ENCODE data around the gene ZMAT5. TPM values are rescaled to one million over a fixed set of nuclear protein-coding genes. Genes with fewer than 3 reads are reported as not detected.

Gene ZMAT5
- polyA plus RNA-seq, 2 donors: 20.3 to 31.2 TPM

- no peaks in the 10 kb centered on the region for H3K9me3 ChIP-seq (ENCODE audit: control insufficient read depth in 2 of 2, insufficient read depth in 1 of 2, low read depth in 1 of 2, low read length in 1 of 2)
- H3K36me3 ChIP-seq (ENCODE audit: control insufficient read depth in 2 of 2, insufficient read depth in 2 of 2, low read length in 1 of 2): peaks cover 6 to 12% of the 10 kb centered on the region in 2 donors
- WGBS, 2 donors: 88 to 90% methylated on average over 9 of the region's 9 CpGs
- peak overlapping the region; percentile 78 to 91 for H3K27ac ChIP-seq (ENCODE audit: low read depth in 2 of 2, low read length in 1 of 2)
- H3K4me3 ChIP-seq (ENCODE audit: low read depth in 1 of 2, low read length in 2 of 2): no peak overlapping the region
- H3K4me1 ChIP-seq (ENCODE audit: control insufficient read depth in 2 of 2, insufficient read depth in 2 of 2, low read length in 1 of 2): peaks cover 3 to 28% of the 10 kb centered on the region in 2 donors
- H3K27me3 ChIP-seq (ENCODE audit: control insufficient read depth in 1 of 2, insufficient read depth in 2 of 2, low read length in 2 of 2): no peaks in the 10 kb centered on the region
Measured at GRCh38 chr22:29748248-29748893, 18.4 kb downstream of the ZMAT5 start.

GRCh38 chr22:29747832-29748231 is 19.0 kb downstream of the ZMAT5 start:
- Histone ChIP-seq H3K36me3 (ENCODE audit: control insufficient read depth in 2 of 2, insufficient read depth in 2 of 2, low read length in 1 of 2) (peaks cover 6 to 12% of the 10 kb centered on the region in 2 donors), H3K9me3 (ENCODE audit: control insufficient read depth in 2 of 2, insufficient read depth in 1 of 2, low read depth in 1 of 2, low read length in 1 of 2) (no peaks in the 10 kb centered on the region), H3K27me3 (ENCODE audit: control insufficient read depth in 1 of 2, insufficient read depth in 2 of 2, low read length in 2 of 2) (no peaks in the 10 kb centered on the region), H3K27ac (ENCODE audit: low read depth in 2 of 2, low read length in 1 of 2) (peak overlapping the region; percentile 78 to 91), H3K4me3 (ENCODE audit: low read depth in 1 of 2, low read length in 2 of 2) (peak overlapping the region in 1 of 2 donors; percentile 10), H3K4me1 (ENCODE audit: control insufficient read depth in 2 of 2, insufficient read depth in 2 of 2, low read length in 1 of 2) (peaks cover 3 to 28% of the 10 kb centered on the region in 2 donors)
- WGBS, 2 donors: 75 to 85% methylated on average over 7 of the region's 7 CpGs

- Histone ChIP-seq H3K9me3 (ENCODE audit: control insufficient read depth in 2 of 2, insufficient read depth in 1 of 2, low read depth in 1 of 2, low read length in 1 of 2) (no peaks in the 10 kb centered on the region), H3K27me3 (ENCODE audit: control insufficient read depth in 1 of 2, insufficient read depth in 2 of 2, low read length in 2 of 2) (no peaks in the 10 kb centered on the region), H3K27ac (ENCODE audit: low read depth in 2 of 2, low read length in 1 of 2) (no peak overlapping the region), H3K36me3 (ENCODE audit: control insufficient read depth in 2 of 2, insufficient read depth in 2 of 2, low read length in 1 of 2) (peaks cover 6 to 13% of the 10 kb centered on the region in 2 donors), H3K4me1 (ENCODE audit: control insufficient read depth in 2 of 2, insufficient read depth in 2 of 2, low read length in 1 of 2) (peaks cover 7 to 32% of the 10 kb centered on the region in 2 donors), H3K4me3 (ENCODE audit: low read depth in 1 of 2, low read length in 2 of 2) (no peak overlapping the region)
- WGBS, 2 donors: 28 to 52% methylated on average over 8 of the region's 8 CpGs
Measured at GRCh38 chr22:29744902-29745301, 21.9 kb downstream of the ZMAT5 start.

GRCh38 chr22:29742326-29742725 is 24.5 kb downstream of the ZMAT5 start:
- 80 to 82% methylated on average over 13 of the region's 13 CpGs for WGBS, 2 donors
- Histone ChIP-seq H3K36me3 (ENCODE audit: control insufficient read depth in 2 of 2, insufficient read depth in 2 of 2, low read length in 1 of 2) (peaks cover under 1 to 17% of the 10 kb centered on the region in 2 donors), H3K27me3 (ENCODE audit: control insufficient read depth in 1 of 2, insufficient read depth in 2 of 2, low read length in 2 of 2) (no peaks in the 10 kb centered on the region), H3K27ac (ENCODE audit: low read depth in 2 of 2, low read length in 1 of 2) (no peak overlapping the region), H3K9me3 (ENCODE audit: control insufficient read depth in 2 of 2, insufficient read depth in 1 of 2, low read depth in 1 of 2, low read length in 1 of 2) (no peaks in the 10 kb centered on the region), H3K4me3 (ENCODE audit: low read depth in 1 of 2, low read length in 2 of 2) (no peak overlapping the region), H3K4me1 (ENCODE audit: control insufficient read depth in 2 of 2, insufficient read depth in 2 of 2, low read length in 1 of 2) (peaks cover 7 to 18% of the 10 kb centered on the region in 2 donors)

GRCh38 chr22:29741926-29742325 is 24.9 kb downstream of the ZMAT5 start:
- no peak overlapping the region for H3K27ac ChIP-seq (ENCODE audit: low read depth in 2 of 2, low read length in 1 of 2)
- peaks cover 7 to 16% of the 10 kb centered on the region in 2 donors for H3K4me1 ChIP-seq (ENCODE audit: control insufficient read depth in 2 of 2, insufficient read depth in 2 of 2, low read length in 1 of 2)
- H3K9me3 ChIP-seq (ENCODE audit: control insufficient read depth in 2 of 2, insufficient read depth in 1 of 2, low read depth in 1 of 2, low read length in 1 of 2): no peaks in the 10 kb centered on the region
- H3K4me3 ChIP-seq (ENCODE audit: low read depth in 1 of 2, low read length in 2 of 2): no peak overlapping the region
- whole genome bisulfite sequencing, 2 donors: 73 to 84% methylated on average over 2 of the region's 2 CpGs
- H3K27me3 ChIP-seq (ENCODE audit: control insufficient read depth in 1 of 2, insufficient read depth in 2 of 2, low read length in 2 of 2): no peaks in the 10 kb centered on the region
- peaks cover 0 to 17% of the 10 kb centered on the region in 2 donors for H3K36me3 ChIP-seq (ENCODE audit: control insufficient read depth in 2 of 2, insufficient read depth in 2 of 2, low read length in 1 of 2)

GRCh38 chr22:29740216-29740615 is 26.6 kb downstream of the ZMAT5 start:
- Histone ChIP-seq H3K27ac (ENCODE audit: low read depth in 2 of 2, low read length in 1 of 2) (no peak overlapping the region), H3K9me3 (ENCODE audit: control insufficient read depth in 2 of 2, insufficient read depth in 1 of 2, low read depth in 1 of 2, low read length in 1 of 2) (no peaks in the 10 kb centered on the region), H3K36me3 (ENCODE audit: control insufficient read depth in 2 of 2, insufficient read depth in 2 of 2, low read length in 1 of 2) (peaks cover 0 to 16% of the 10 kb centered on the region in 2 donors), H3K4me3 (ENCODE audit: low read depth in 1 of 2, low read length in 2 of 2) (no peak overlapping the region), H3K27me3 (ENCODE audit: control insufficient read depth in 1 of 2, insufficient read depth in 2 of 2, low read length in 2 of 2) (no peaks in the 10 kb centered on the region), H3K4me1 (ENCODE audit: control insufficient read depth in 2 of 2, insufficient read depth in 2 of 2, low read length in 1 of 2) (peaks cover 6 to 11% of the 10 kb centered on the region in 2 donors)
- 95 to 96% methylated on average over 5 of the region's 5 CpGs for WGBS, 2 donors

- Histone ChIP-seq H3K36me3 (ENCODE audit: control insufficient read depth in 2 of 2, insufficient read depth in 2 of 2, low read length in 1 of 2) (peaks cover 0 to 15% of the 10 kb centered on the region in 2 donors), H3K27me3 (ENCODE audit: control insufficient read depth in 1 of 2, insufficient read depth in 2 of 2, low read length in 2 of 2) (no peaks in the 10 kb centered on the region), H3K9me3 (ENCODE audit: control insufficient read depth in 2 of 2, insufficient read depth in 1 of 2, low read depth in 1 of 2, low read length in 1 of 2) (no peaks in the 10 kb centered on the region), H3K4me3 (ENCODE audit: low read depth in 1 of 2, low read length in 2 of 2) (no peak overlapping the region), H3K4me1 (ENCODE audit: control insufficient read depth in 2 of 2, insufficient read depth in 2 of 2, low read length in 1 of 2) (peaks cover 4 to 9% of the 10 kb centered on the region in 2 donors), H3K27ac (ENCODE audit: low read depth in 2 of 2, low read length in 1 of 2) (no peak overlapping the region)
- WGBS, 2 donors: 89 to 91% methylated on average over 17 of the region's 17 CpGs
Measured at GRCh38 chr22:29739346-29739875, 27.4 kb downstream of the ZMAT5 start.

- Histone ChIP-seq H3K36me3 (ENCODE audit: control insufficient read depth in 2 of 2, insufficient read depth in 2 of 2, low read length in 1 of 2) (peaks cover 0 to 20% of the 10 kb centered on the region in 2 donors), H3K4me1 (ENCODE audit: control insufficient read depth in 2 of 2, insufficient read depth in 2 of 2, low read length in 1 of 2) (peaks cover 8 to 16% of the 10 kb centered on the region in 2 donors), H3K4me3 (ENCODE audit: low read depth in 1 of 2, low read length in 2 of 2) (no peak overlapping the region), H3K27me3 (ENCODE audit: control insufficient read depth in 1 of 2, insufficient read depth in 2 of 2, low read length in 2 of 2) (no peaks in the 10 kb centered on the region), H3K9me3 (ENCODE audit: control insufficient read depth in 2 of 2, insufficient read depth in 1 of 2, low read depth in 1 of 2, low read length in 1 of 2) (no peaks in the 10 kb centered on the region), H3K27ac (ENCODE audit: low read depth in 2 of 2, low read length in 1 of 2) (no peak overlapping the region)
- 79 to 90% methylated on average over 14 to 15 of the region's 15 CpGs for WGBS, 2 donors
Measured at GRCh38 chr22:29738118-29738815, 28.5 kb downstream of the ZMAT5 start.

- Histone ChIP-seq H3K4me1 (ENCODE audit: control insufficient read depth in 2 of 2, insufficient read depth in 2 of 2, low read length in 1 of 2) (peaks cover 11 to 18% of the 10 kb centered on the region in 2 donors), H3K4me3 (ENCODE audit: low read depth in 1 of 2, low read length in 2 of 2) (no peak overlapping the region), H3K27ac (ENCODE audit: low read depth in 2 of 2, low read length in 1 of 2) (no peak overlapping the region), H3K36me3 (ENCODE audit: control insufficient read depth in 2 of 2, insufficient read depth in 2 of 2, low read length in 1 of 2) (peaks cover 0 to 20% of the 10 kb centered on the region in 2 donors), H3K27me3 (ENCODE audit: control insufficient read depth in 1 of 2, insufficient read depth in 2 of 2, low read length in 2 of 2) (no peaks in the 10 kb centered on the region), H3K9me3 (ENCODE audit: control insufficient read depth in 2 of 2, insufficient read depth in 1 of 2, low read depth in 1 of 2, low read length in 1 of 2) (no peaks in the 10 kb centered on the region)
- WGBS, 2 donors: 82 to 86% methylated on average over 22 of the region's 22 CpGs
Measured at GRCh38 chr22:29737251-29738117, 29.3 kb downstream of the ZMAT5 start.

Data from esophagus (tissue), 2 donors.